Measurements from ENCODE around the gene PHF3. TPM values are rescaled to one million over a fixed set of nuclear protein-coding genes. Genes with fewer than 3 reads are reported as not detected.

The PHF3 gene
- total RNA-seq, 4 donors from 2014 or later = 49.4 to 73.1 (median 61.9) TPM

DNA sequence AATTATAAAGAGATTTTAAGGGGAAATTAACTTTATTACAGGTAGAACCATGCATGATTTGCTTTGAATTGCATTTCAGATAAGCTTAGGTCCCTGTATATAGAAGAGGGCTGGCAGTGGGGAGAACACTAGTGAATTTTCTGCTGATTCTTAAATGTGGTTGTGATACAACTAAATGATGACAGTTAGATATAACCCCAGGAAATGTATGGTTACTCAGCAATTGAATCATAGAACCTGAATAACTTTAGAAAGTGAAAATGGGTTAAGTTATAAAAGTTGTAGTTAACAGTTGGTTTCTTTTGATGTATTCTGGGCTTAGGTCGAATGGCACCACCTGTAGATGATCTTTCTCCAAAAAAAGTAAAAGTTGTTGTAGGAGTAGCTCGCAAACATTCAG lies 70.1 kb downstream of the PHF3 start:
- ATAC-seq (no peak), DNase-seq (no peak)
- Histone ChIP-seq H3K9me3 (no peaks in the 10 kb centered on the region), H3K36me3 (peaks cover 3 to 76% of the 10 kb centered on the region in 2 donors), H3K27me3 (no peaks in the 10 kb centered on the region), H3K4me1 (no peaks in the 10 kb centered on the region), H3K27ac (no peak overlapping the region), H3K4me3 (no peak overlapping the region)
- intact Hi-C loops (cut with DNase I; ENCODE audit: low total_unique reads) = no loop called here
- TF ChIP-seq, protein P1, sequence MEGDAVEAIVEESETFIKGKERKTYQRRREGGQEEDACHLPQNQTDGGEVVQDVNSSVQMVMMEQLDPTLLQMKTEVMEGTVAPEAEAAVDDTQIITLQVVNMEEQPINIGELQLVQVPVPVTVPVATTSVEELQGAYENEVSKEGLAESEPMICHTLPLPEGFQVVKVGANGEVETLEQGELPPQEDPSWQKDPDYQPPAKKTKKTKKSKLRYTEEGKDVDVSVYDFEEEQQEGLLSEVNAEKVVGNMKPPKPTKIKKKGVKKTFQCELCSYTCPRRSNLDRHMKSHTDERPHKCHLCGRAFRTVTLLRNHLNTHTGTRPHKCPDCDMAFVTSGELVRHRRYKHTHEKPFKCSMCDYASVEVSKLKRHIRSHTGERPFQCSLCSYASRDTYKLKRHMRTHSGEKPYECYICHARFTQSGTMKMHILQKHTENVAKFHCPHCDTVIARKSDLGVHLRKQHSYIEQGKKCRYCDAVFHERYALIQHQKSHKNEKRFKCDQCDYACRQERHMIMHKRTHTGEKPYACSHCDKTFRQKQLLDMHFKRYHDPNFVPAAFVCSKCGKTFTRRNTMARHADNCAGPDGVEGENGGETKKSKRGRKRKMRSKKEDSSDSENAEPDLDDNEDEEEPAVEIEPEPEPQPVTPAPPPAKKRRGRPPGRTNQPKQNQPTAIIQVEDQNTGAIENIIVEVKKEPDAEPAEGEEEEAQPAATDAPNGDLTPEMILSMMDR (IDR thresholded peaks at IDR 0.05 in 4 of 5, conservative IDR thresholded peaks at IDR 0.05 in 1 of 5) = no peak
- TF ChIP-seq POLR2A (IDR thresholded peaks at IDR 0.05) = no peak
- in situ Hi-C loops (cut with MboI; ENCODE audit: low sequenced_read_pairs in 4 of 4) = no loop called here

DNA sequence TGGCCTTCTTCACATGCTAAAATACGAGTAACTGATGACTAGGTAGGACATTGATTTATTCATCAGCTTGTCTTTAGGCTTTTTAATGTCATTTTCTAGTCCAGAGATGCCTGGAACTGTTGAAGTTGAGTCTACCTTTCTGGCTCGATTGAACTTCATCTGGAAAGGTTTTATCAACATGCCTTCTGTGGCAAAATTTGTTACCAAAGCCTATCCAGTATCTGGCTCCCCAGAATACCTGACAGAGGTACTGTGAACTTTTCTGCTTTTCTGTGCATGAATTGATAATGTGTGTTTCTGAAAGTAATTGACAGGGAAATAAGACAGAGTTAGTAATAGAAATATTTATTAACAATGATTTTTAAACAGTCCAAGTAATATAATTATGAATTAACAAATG lies 71.0 kb downstream of the PHF3 start:
- DNase-seq (no peak), ATAC-seq (no peak)
- intact Hi-C loops (cut with DNase I; ENCODE audit: low total_unique reads) (no loop called here), in situ Hi-C loops (cut with MboI; ENCODE audit: low sequenced_read_pairs in 4 of 4) (no loop called here)
- no peaks in the 10 kb centered on the region for H3K9me3 ChIP-seq
- no peaks in the 10 kb centered on the region for H3K27me3 ChIP-seq
- no peak overlapping the region for H3K27ac ChIP-seq
- peaks cover 3 to 76% of the 10 kb centered on the region in 2 donors for H3K36me3 ChIP-seq
- TF ChIP-seq POLR2A (IDR thresholded peaks at IDR 0.05) = no peak
- TF ChIP-seq, protein P1 (IDR thresholded peaks at IDR 0.05 in 4 of 5, conservative IDR thresholded peaks at IDR 0.05 in 1 of 5) = no peak
- H3K4me3 ChIP-seq = no peak overlapping the region
- H3K4me1 ChIP-seq = no peaks in the 10 kb centered on the region

DNA sequence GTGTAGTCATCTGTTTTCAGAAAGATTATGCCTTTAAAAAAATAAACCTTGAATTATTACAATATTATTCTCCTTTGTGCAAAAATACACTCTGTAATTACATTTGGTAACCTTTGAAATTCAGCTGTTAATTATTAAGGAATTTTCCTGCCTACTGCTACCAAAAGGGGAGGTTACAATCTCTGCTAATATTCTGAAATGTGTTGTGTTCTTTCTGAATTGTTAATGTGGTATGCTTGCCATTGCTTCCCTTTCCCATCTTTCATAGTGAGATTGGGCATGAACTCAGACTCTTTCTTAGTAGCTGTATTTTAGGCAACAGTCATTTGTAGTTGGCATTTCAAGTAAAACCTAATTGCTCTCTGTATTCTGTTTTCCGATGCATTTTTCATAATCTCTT lies 73.0 kb downstream of the PHF3 start:
- intact Hi-C loops (cut with DNase I; ENCODE audit: low total_unique reads) (no loop called here), in situ Hi-C loops (cut with MboI; ENCODE audit: low sequenced_read_pairs in 4 of 4) (no loop called here)
- H3K9me3 ChIP-seq = no peaks in the 10 kb centered on the region
- H3K36me3 ChIP-seq = peaks cover 3 to 77% of the 10 kb centered on the region in 2 donors
- H3K4me3 ChIP-seq = no peak overlapping the region
- no peaks in the 10 kb centered on the region for H3K27me3 ChIP-seq
- no peak overlapping the region for H3K27ac ChIP-seq
- no peak for ATAC-seq
- TF ChIP-seq POLR2A (IDR thresholded peaks at IDR 0.05) = no peak
- TF ChIP-seq, protein P1 (IDR thresholded peaks at IDR 0.05 in 4 of 5, conservative IDR thresholded peaks at IDR 0.05 in 1 of 5) = no peak
- no peak for DNase-seq
- no peaks in the 10 kb centered on the region for H3K4me1 ChIP-seq

DNA sequence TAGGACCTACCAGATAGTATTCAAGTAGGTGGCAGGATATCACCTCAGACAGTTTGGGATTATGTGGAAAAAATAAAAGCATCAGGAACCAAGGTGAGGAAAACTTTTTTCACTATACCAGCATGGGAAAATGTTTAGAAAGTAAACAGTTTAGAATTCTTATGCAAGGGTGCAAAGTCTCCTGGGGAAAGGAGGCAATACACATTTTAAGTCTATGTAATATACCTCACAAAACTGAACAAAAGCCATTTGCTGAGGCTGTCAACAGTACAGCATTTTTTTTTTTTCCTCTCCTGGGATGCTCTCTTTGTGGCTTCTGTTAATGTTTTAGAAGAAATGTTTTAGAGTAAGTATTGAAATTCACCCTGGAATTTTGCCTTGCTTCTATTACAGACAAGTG lies 73.5 kb downstream of the PHF3 start:
- no peak for DNase-seq
- H3K4me3 ChIP-seq = no peak overlapping the region
- no peaks in the 10 kb centered on the region for H3K9me3 ChIP-seq
- intact Hi-C loops (cut with DNase I; ENCODE audit: low total_unique reads) = no loop called here
- no peak for ATAC-seq
- no peaks in the 10 kb centered on the region for H3K27me3 ChIP-seq
- no peaks in the 10 kb centered on the region for H3K4me1 ChIP-seq
- H3K27ac ChIP-seq = no peak overlapping the region
- peaks cover 3 to 80% of the 10 kb centered on the region in 2 donors for H3K36me3 ChIP-seq
- in situ Hi-C loops (cut with MboI; ENCODE audit: low sequenced_read_pairs in 4 of 4) = no loop called here
- TF ChIP-seq, protein P1 (IDR thresholded peaks at IDR 0.05 in 4 of 5, conservative IDR thresholded peaks at IDR 0.05 in 1 of 5) = no peak
- TF ChIP-seq POLR2A (IDR thresholded peaks at IDR 0.05) = no peak

DNA sequence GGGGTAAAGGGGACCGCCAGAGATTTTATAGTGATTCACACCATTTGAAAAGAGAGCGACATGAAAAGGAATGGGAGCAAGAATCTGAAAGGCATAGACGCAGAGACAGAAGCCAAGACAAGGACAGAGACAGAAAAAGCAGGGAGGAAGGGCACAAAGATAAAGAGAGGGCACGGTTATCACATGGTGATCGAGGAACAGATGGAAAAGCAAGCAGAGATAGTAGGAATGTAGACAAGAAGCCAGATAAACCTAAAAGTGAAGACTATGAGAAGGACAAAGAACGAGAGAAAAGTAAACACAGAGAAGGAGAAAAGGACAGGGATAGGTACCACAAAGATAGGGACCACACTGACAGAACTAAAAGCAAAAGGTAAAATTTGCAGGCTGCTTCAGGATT lies 77.7 kb downstream of the PHF3 start:
- no peak overlapping the region for H3K4me3 ChIP-seq
- H3K36me3 ChIP-seq = peaks cover 3 to 57% of the 10 kb centered on the region in 2 donors
- ATAC-seq = no peak
- no peaks in the 10 kb centered on the region for H3K27me3 ChIP-seq
- DNase-seq = no peak
- in situ Hi-C loops (cut with MboI; ENCODE audit: low sequenced_read_pairs in 4 of 4) (no loop called here), intact Hi-C loops (cut with DNase I; ENCODE audit: low total_unique reads) (no loop called here)
- H3K27ac ChIP-seq = no peak overlapping the region
- no peaks in the 10 kb centered on the region for H3K9me3 ChIP-seq
- H3K4me1 ChIP-seq = no peaks in the 10 kb centered on the region
- no peak for TF ChIP-seq POLR2A (IDR thresholded peaks at IDR 0.05)
- TF ChIP-seq, protein P1 (IDR thresholded peaks at IDR 0.05 in 4 of 5, conservative IDR thresholded peaks at IDR 0.05 in 1 of 5) = no peak
